HG02678 (cell line): Measurements from ENCODE around the gene OR51M1.
"Not testable (repeated sequence)": the region's sequence is repeated elsewhere in the genome, so short reads cannot be mapped to it uniquely, and the experiment has no call there.

Source experiments
- ATAC-seq: cut with Tn5 transposase; IDR thresholded peaks from one replicate; pipeline ENCODE4 v1.9.1; 2021; ENCODE audit warnings: mild to moderate bottlenecking, moderate library complexity; ENCODE audit not compliant: unreplicated experiment

The OR51M1 gene

GRCh38 chr11:5383576-5383975 is at the start of gene OR51M1:
OR51M1 (plus strand) TSS chr11:5383812; CDS start chr11:5389399, 5,587 bp downstream.
- no peak for ATAC-seq

GRCh38 chr11:5335170-5335569 is 48.4 kb upstream of the OR51M1 start:
- no peak for ATAC-seq

GRCh38 chr11:5336331-5336730 is 47.3 kb upstream of the OR51M1 start:
- ATAC-seq: no peak

- not testable (repeated sequence) for ATAC-seq
These were observed 46.4 kb upstream of the OR51M1 start for GRCh38 chr11:5337253-5337652.

GRCh38 chr11:5339771-5340322 is 43.8 kb upstream of the OR51M1 start:
- peak; percentile 69 for ATAC-seq

GRCh38 chr11:5343474-5344335 is 39.9 kb upstream of the OR51M1 start, which contains the start of gene OR51B5:
OR51B5 (minus strand) TSS chr11:5343524; CDS start chr11:5343524, 0 bp downstream.
- ATAC-seq: no peak

GRCh38 chr11:5345831-5346230 is 37.8 kb upstream of the OR51M1 start:
- ATAC-seq: no peak

- no peak for ATAC-seq
These were observed 34.9 kb upstream of the OR51M1 start for GRCh38 chr11:5348551-5349194.

GRCh38 chr11:5349550-5349949 is 34.1 kb upstream of the OR51M1 start:
- no peak for ATAC-seq

- ATAC-seq: no peak
These were observed 32.4 kb upstream of the OR51M1 start, which contains the start of gene OR51B6 for GRCh38 chr11:5351208-5351607. OR51B6 (plus strand) TSS chr11:5351508; CDS start chr11:5351508, 0 bp downstream.

- ATAC-seq: not testable (repeated sequence)
These were observed 27.6 kb upstream of the OR51M1 start for GRCh38 chr11:5356031-5356430.

GRCh38 chr11:5362017-5362625 is 21.5 kb upstream of the OR51M1 start:
- no peak for ATAC-seq

GRCh38 chr11:5363679-5364078 is 19.9 kb upstream of the OR51M1 start:
- no peak for ATAC-seq

- ATAC-seq: no peak
These were observed 19.4 kb upstream of the OR51M1 start for GRCh38 chr11:5364214-5364613.

- not testable (repeated sequence) for ATAC-seq
These were observed 17.2 kb upstream of the OR51M1 start for GRCh38 chr11:5366365-5366764.

GRCh38 chr11:5366856-5367255 is 16.8 kb upstream of the OR51M1 start:
- no peak for ATAC-seq

GRCh38 chr11:5367448-5368074 is 16.1 kb upstream of the OR51M1 start:
- ATAC-seq: no peak

- ATAC-seq: peak; percentile 68
These were observed 15.0 kb upstream of the OR51M1 start for GRCh38 chr11:5368502-5369043.

GRCh38 chr11:5369789-5370188 is 13.8 kb upstream of the OR51M1 start:
- peak; percentile 66 for ATAC-seq

- ATAC-seq: peak; percentile 94
These were observed 2.8 kb upstream of the OR51M1 start for GRCh38 chr11:5380740-5381342.
